ENCODE results near the gene ZNF581.

- TF ChIP-seq EZH2 (IDR thresholded peaks at IDR 0.05; ENCODE audit: insufficient read depth, low read length) = no peak
- TF ChIP-seq, protein P1, sequence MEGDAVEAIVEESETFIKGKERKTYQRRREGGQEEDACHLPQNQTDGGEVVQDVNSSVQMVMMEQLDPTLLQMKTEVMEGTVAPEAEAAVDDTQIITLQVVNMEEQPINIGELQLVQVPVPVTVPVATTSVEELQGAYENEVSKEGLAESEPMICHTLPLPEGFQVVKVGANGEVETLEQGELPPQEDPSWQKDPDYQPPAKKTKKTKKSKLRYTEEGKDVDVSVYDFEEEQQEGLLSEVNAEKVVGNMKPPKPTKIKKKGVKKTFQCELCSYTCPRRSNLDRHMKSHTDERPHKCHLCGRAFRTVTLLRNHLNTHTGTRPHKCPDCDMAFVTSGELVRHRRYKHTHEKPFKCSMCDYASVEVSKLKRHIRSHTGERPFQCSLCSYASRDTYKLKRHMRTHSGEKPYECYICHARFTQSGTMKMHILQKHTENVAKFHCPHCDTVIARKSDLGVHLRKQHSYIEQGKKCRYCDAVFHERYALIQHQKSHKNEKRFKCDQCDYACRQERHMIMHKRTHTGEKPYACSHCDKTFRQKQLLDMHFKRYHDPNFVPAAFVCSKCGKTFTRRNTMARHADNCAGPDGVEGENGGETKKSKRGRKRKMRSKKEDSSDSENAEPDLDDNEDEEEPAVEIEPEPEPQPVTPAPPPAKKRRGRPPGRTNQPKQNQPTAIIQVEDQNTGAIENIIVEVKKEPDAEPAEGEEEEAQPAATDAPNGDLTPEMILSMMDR (IDR thresholded peaks at IDR 0.05; ENCODE audit: insufficient read depth, low read depth, low read length) = no peak
Measured at GRCh38 chr19:55684946-55685681, 41.7 kb downstream of the ZNF581 start.
